Measurements from ENCODE around the gene PLAAT2.

DNA sequence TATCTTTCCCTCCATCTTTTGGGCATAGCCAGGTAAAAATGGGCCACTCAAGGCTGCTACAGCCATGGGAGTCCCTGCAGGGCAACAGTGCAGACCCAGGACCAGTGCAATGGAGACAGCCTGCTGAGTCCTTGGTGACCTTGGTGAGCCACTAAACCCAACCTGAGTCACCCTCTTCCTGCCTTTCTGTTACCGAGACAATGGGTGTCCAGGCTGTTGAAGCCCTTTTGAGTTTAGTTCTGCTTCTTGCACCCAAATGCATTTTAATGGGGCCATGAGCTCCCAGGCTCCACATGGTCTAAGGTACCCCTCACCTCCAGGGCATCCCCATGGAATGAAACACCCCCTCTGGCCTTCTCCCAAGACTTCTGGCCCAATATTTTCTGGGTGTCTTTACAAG is 27.4 kb downstream of the PLAAT2 start:
- TF ChIP-seq POLR2A (IDR thresholded peaks at IDR 0.05; ENCODE audit: low read depth, low read length) (no peak), TAF1 (IDR thresholded peaks at IDR 0.05; ENCODE audit: low read depth, low read length) (no peak)

Measured in GM12891 (cell line).